Breast epithelium (tissue), 3 donors: ENCODE data around the gene BCAN.

Source experiments
- POLR2A ChIP-seq: fragments of 450-650 bp; IDR thresholded peaks from one replicate; pipeline ENCODE4 v1.6.1; 2016; ENCODE audit warnings: antibody characterized with exemption, mild to moderate bottlenecking, moderate library complexity
- POLR2AphosphoS5 ChIP-seq, 3 donors: sonication (generic); formaldehyde crosslinking; IDR thresholded peaks; one replicate each; pipeline ENCODE4 v1.6.1; 2017; ENCODE audit warnings: antibody characterized with exemption in 3 of 3
- TF ChIP-seq, protein P1 (sequence below), 3 donors: fragments of 450-650 bp; IDR thresholded peaks; one replicate each; pipeline ENCODE4 v1.5.1; 2016 to 2017; ENCODE audit warnings: antibody characterized with exemption in 3 of 3, mild to moderate bottlenecking in 3 of 3, moderate library complexity in 3 of 3

GRCh38 chr1:156700736-156701531 is 59.0 kb downstream of the BCAN start:
- no peak for TF ChIP-seq POLR2A
- TF ChIP-seq, protein P1, sequence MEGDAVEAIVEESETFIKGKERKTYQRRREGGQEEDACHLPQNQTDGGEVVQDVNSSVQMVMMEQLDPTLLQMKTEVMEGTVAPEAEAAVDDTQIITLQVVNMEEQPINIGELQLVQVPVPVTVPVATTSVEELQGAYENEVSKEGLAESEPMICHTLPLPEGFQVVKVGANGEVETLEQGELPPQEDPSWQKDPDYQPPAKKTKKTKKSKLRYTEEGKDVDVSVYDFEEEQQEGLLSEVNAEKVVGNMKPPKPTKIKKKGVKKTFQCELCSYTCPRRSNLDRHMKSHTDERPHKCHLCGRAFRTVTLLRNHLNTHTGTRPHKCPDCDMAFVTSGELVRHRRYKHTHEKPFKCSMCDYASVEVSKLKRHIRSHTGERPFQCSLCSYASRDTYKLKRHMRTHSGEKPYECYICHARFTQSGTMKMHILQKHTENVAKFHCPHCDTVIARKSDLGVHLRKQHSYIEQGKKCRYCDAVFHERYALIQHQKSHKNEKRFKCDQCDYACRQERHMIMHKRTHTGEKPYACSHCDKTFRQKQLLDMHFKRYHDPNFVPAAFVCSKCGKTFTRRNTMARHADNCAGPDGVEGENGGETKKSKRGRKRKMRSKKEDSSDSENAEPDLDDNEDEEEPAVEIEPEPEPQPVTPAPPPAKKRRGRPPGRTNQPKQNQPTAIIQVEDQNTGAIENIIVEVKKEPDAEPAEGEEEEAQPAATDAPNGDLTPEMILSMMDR (IDR thresholded peaks at IDR 0.05): no peak
- no peak for TF ChIP-seq POLR2AphosphoS5 (IDR thresholded peaks at IDR 0.05)
